ENCODE measurements around the gene AGAP9.
A peak's percentile ranks its signal among the peaks of the same experiment; 100 is the strongest.
"Not testable (repeated sequence)": the region's sequence is repeated elsewhere in the genome, so short reads cannot be mapped to it uniquely, and the experiment has no call there.

The AGAP9 gene

DNA sequence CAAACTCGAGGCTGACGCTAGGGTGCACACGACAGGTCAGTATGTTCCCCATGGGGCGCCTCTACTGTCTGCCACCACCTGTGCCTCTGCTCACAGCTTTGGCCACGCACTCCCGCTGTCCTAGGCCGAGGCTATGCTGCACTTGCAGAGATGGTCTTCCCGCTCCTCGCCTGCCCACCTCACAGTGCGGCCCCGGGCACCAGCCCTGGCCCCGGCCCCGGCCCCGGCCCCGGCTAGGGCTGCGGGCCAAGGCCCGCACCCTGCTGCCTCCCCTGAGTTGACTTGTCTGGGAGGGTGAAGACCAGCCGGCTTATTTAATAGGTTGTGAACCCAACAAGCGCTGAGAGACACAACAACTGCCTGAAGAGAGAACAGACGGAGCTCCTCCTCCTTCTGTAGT, at the start of gene AGAP9:
AGAP9 (minus strand) TSS at position 164 of the 400 bp plus-strand sequence; CDS start at position 52, 112 bp downstream.
- DNase-seq: not testable (repeated sequence)

DNA sequence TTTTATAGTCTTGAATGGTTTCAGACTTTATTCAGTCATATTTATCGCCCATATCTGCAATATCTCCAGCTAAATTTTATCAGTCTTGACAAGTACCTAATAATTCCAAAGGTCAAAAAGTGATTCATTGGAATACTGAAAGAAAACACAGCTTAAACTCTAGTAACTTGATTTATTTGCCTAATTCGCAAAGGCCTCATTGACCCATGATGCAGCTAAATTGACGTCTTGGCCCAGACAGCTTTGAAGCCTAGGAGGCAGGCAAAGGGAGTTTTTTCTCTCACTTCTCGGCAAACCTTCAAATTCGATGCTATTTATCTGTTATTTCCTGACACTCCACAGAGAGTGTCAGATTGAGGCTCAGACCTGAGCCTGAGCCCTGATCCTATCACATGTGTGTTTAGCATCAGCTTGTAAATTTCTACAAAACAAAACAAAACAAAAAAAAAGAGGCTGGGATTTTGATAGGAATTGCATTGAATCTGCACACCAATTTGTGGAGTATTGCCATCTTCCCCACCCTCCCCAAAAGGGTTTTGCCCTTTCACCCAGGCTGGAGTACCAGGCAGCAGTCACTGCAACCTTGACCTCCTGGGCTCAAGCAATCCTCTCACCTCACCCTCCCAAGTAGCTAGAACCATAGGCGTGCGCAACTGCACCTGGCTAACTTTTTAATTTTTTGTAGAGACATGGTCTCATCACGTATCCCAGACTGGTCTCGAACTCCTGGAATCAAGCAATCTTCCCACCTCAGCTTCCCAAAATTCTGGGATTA, 47.9 kb upstream of the AGAP9 start:
- not testable (repeated sequence) for DNase-seq

DNA sequence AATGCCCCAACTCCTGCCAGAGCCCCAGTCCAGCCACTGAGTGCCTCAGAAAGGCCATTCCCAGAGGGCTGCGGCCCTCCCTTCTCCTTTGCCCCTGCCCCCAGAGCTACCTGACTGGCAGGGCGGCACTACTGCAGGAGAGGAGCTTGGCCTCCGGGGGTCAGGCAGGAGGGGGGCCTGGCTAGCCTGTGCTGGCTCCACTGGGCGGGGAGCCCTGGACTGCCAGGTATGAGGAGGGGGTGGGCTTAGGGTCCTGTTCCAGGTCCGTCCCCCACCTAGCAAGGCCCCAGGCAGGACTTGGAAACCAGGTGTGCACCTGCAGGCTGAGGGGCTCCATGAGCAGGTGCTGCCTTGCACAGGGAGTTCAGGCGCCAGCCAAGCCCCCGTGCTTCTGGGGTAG, 43.3 kb upstream of the AGAP9 start:
- DNase-seq: not testable (repeated sequence)

DNA sequence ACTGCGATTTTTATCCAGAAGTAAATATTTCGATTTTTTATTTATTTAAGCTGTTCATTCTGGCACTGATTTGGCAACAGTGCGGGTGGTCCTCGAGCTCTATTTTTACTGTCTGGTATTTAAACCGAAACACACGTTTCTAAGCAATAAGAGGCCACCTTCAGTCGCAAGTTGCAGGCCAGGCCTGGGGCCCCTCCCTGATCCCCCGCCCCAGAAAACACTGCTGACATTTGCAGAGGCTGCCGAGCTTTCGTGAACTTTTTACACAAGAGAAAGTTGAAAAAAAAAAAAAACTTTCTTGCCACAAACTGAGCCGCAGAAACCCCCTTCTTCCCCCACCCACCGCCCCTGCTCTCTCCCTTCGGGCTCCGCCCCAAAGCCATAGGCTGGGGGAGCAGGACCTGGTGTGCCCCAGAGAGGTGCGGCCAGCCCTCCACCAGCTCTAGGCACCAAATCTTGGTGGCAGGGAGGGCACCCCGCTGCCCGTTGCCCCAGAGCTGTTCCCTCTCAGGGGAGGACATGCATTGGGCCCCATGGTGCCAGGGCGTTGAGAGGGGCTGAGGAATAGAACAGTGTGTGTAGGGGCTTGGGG, 42.8 kb upstream of the AGAP9 start:
- not testable (repeated sequence) for DNase-seq

DNA sequence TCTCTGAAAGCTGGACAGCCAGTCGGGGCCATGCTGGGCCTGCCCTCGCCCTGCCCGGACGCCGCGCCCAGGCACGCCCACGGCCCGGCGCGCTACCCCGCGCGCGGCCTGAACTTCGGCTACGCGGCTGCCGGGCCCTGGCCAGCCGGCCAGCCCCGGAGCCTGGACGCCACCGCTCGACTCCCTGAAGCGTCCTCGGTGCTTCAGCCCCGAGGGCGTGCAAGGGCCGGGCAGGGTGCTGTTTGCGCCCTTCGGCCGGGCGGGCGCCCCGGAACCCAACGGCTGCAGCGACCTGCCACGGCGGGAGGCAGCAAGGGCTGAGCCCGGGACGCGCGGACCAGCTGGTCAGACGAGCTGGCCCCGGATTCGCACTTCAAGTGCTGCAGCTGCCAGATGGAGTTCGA, 42.1 kb upstream of the AGAP9 start:
- not testable (repeated sequence) for DNase-seq

DNA sequence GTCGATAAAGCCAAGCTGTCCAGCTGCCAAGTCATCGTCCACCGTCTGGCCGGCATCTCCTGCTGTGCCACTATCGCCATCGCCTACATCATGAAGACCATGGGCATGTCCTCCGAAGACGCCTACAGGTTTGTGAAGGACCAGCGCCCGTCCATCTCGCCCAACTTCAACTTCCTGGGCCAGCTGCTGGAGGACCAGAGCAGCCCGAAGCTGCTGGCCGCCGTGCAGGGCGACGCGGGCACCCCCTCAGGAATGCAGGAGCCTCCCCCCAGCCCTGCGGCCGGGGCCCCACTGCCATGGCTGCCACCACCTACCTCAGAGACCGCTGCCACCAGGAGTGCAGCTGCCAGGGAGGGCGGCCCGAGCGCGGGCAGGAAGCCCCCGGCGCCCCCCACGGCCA, 41.5 kb upstream of the AGAP9 start:
- not testable (repeated sequence) for DNase-seq

DNA sequence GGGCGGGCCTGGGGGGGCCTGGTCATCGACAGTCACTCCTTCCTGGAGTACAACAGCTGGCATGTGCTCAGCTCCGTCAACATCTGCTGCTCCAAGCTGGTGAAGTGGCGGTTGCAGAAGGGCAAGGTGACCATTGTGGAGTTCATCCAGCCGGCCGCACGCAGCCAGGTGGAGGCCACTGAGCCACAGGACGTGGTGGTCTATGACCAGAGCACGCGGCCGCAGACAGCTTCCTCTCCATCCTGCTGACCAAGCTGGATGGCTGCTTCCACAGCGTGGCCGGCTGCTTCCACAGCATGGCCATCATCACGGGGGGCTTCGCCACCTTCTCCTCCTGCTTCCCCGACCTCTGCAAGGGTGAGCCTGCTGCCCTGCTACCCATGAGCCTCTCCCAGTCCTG, 40.9 kb upstream of the AGAP9 start:
- not testable (repeated sequence) for DNase-seq

DNA sequence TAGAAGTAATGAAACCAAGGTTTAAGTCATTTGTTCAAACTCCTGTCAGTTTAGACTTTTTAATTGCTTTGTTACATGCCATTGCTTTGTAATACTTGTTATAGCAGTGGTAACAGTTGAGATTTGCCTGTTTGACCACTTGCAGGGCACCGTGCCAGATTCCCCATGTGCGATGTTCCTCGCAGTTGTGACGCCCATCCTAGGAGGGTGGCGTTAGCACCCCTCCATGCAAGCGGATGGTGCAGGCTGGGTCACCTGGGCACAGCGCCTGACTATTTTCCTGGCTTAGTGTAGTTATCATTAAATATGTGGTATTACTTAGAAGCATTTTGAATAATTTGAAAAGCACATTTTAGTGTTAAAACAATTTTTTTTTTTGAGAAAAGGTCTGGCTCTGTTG, 37.0 kb upstream of the AGAP9 start:
- DNase-seq: not testable (repeated sequence)

DNA sequence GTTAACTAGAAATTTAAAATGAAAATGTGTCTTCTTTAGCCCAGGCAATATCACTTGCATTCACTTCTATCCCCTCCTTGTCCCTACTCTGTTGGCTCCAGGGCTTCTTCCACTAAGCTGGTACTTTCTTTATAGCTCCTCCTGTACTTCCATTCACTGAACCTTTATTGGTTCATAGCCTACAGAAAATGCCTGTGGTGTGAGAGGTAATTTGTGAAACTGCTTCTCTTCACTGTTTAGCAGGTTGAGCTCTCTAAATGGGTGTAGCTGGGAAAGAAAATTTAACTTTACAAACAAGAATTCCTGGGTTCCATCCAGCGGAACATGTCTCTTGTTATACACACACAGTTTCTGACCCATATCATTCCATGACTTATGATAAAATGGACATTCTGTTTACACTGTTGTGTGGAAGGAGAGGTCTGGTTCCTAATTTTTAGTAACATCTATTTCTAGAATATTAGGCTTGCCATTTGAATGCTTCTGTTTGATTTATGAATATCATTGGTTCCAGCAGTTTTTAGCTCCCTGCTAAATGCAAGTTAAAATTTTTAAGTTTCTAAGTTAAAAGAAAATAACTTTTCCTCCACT, 36.4 kb upstream of the AGAP9 start:
- not testable (repeated sequence) for DNase-seq

DNA sequence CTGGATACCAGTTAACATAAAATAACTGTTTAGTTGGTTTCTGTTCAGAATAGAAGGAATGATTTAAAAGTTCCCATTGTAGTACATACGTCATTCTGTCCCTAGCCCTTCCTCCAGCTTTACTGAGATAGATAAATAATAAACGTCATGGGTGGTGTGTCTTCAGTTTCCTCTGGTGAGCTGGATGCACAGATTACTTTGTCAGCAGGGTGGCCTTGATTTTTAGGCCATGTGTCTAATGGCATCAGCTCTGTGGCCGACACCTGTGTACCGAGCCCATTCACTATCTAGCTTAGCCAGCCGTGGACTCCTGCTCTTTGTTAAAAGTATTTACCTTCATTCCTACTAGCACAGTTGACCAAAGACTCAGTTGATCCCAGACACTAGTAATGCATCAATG, 34.7 kb upstream of the AGAP9 start:
- not testable (repeated sequence) for DNase-seq

DNA sequence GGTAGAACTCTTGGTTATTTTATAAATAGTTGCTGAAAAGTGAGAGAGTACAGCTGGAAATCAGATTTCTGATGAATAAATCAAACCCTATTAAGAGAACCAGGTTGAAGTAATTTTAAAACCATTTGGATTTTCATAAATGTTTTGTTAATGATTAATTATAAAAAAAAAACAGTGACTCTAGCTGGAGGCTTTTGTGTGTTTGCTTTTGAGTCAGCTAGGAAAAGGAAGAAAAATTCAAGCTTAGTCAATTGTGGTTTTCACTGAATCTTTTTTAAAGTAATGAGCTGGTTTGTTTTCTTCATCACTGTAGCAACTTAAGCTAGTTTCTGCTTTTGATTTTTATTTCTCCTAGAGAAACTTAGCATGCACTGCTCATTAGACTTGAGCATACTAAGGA, 34.2 kb upstream of the AGAP9 start:
- DNase-seq: not testable (repeated sequence)

DNA sequence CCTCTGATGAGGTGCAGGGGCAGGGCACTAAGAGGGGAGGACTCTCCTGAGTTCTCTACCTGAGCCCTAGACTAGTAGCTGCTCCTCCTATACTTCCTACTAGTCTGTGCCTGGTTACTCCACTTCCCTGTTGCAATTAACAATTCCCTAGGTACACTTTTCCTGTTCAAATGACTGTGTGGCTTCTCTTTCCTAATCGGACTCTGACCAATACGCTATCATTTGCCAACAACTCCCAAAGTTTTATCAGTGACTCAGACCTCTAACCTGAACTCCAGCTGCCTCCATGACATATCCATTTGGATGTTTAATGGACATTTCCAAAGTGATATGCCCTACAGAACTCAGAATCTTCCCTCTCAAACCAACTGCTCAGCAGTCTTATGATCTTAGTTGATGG, 31.9 kb upstream of the AGAP9 start:
- not testable (repeated sequence) for DNase-seq

DNA sequence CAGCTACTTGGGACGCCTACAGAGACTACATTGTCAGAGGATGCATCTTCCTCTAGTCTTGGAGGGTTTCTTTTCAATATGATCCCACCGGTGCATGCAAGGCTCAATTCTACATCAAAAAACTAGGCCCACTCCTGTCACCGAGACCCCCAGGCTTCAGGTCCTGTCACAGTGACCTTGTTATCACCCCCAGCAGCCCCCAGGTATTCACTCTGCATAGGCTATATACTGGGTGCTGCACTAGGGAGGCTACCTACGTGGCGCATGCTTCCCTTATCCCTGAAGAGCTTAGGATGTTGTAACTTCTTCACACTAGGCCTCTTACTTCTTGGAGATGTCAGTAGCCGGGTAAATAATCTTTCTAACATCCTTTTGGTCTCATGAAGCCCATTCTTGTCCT, 31.1 kb upstream of the AGAP9 start:
- not testable (repeated sequence) for DNase-seq

DNA sequence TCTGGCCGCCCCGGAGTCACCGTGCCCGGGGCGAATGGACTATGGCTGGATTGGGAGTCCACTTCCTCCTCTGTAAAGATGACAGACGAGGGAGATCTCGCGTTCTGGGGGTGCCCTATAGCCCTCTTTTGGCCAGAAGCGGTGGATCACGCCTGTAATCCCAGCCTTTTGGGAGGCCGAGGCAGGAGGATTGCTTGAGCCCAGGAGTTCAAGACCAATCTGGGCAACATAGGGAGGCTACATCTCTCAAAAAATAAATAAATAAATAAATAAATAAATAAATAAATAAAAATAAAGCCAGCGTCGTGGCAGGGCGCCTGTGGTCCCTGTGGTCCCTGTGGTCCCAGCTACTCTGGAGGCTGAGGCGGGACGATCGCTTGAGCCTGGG, 30.4 kb upstream of the AGAP9 start:
- DNase-seq: not testable (repeated sequence)

DNA sequence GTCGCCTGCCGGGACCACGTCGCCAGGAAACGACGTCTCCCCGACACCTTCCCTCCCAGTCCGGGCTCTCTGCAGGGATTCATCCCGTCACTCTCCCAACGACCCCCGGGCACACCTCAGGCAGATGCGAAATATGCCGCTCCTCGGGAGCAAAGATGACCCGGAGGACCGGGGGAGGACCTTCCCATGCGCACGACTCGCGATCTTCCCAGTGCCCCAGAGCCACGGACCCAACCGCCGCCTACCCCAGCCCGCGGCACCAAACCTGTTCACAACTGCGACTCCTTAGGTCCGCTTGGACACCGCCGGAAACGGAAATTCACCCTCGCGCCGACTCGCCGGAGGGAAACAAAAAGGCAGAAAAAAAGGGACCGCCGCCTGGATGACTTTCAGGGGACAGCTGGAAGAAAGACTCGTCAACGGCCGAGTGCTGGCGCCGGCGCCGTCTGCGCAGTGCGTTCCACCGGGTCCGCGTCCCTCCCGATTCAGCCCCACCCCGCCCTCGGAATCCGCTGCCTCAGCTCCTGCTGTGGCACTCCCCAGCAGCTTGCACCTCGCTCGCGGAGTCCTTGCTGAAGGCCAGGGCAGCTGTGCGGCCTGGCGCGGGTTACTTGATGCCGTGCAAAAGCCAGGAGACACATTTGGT, 29.9 kb upstream of the AGAP9 start:
- DNase-seq: peak; percentile 63 to 70

DNA sequence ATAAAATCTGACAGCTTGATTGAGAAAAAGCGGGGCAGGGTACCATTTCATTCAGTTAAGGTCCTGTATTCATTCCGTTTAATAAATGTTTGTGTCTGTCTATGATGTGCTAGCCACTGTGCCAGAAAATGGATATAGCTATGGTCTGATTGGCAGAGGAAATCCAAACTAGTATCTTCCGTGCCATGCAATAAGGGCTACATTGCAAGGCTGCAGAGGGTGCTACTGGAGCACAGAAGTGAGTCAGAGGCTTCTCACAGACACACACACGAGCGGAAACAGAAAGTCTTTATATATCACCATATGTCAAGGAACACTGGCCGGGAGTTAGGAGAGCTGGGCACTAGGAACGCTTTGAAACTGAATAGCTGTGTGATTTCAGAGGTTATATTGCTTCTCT, 29.3 kb upstream of the AGAP9 start:
- peak; percentile 20 to 32 for DNase-seq

DNA sequence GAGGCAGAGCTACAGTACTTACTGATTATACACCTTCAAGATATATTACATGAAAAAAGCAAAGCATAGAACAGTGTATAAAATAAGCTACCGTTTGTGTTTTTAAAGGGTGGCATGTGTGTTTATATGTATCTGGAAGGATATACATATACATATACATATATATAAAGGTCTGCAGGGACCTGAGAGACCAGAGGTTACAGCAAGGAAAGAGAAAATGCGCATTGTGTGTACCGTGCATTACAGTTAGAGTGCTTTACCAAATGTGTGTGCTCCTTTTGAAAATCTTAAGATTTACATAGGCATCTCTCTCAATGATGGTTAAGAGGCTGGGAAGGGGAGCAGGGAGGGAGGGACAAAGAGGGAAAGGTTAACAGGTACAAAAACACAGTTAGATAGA, 23.8 kb upstream of the AGAP9 start:
- DNase-seq: not testable (repeated sequence)

DNA sequence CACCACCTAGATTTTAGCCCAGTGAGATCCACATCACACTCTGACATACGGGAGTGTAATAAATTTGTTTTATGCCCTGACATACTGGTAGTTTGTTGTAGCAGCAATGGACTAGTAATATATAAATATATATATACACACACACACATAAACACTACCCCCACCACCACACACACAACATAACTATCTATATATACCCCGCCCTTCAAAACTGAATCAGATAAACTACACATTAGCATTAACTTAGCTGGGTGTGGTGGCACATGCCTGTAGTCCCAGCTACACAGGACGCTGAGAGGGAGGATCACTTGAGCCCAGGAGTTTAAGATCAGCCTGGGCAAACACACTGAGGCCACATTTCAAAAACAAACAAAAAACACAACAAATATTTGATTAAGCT, 13.0 kb upstream of the AGAP9 start:
- not testable (repeated sequence) for DNase-seq

DNA sequence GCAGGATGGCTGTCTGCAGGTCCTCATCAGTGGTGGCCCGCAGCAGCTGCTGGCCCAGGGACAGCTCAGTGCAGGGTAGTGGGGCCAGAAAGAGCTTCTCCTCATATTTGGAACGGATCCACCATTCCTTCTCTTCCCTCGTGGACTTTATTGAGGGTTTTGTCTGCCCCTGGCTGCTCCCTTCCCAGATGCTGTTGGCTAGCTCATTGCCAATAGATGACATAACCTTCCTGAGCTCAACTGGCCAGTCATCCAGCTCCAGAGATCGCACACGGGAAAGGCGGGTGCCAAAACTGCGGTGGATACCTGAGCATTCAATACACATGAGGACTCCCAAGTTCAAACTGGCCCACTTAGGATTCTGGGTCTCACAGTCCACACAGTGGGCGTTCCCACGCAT, 21.1 kb downstream of the AGAP9 start:
- not testable (repeated sequence) for DNase-seq

DNA sequence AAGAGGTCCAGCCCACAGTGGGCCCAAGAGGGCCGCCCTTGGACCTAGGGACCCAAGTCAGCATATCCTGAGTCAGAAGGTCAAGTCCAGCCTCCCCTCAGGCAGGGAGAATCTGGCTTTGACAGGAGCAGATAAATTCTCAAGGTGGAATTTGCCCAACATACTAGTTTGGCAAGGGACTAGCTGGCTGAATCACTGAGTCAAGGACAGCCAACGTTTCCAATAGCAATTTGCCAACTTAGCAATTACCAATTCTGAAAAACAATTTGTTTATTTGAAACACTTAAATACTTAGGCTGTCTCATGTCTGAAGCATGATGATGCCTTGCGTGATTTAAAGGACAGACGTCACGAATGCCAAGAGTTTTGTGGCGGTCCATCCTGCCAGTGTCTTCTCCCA, 29.2 kb downstream of the AGAP9 start:
- DNase-seq: not testable (repeated sequence)

DNA sequence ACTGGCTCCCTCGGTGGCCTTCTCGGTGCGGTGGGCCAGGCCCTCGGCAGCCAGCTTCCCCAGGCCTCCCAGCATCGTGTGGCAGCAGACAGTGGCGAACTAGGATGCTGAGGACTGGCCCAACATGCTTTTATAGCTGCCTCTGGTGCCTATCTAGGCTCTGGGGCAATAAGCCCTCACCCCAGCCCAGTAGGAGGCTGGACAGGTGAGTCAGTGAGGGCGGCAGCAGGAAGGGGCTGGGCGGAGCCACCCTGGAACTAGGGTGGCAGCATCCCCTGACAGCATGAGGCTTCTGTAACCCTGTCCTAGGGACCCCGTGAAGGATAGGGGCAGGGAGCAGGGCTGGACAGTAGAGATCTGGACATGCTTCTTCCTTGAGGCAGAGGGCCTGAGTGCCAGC, 31.8 kb downstream of the AGAP9 start, which contains the start of gene FAM25G:
FAM25G (minus strand) TSS at position 101 of the 400 bp plus-strand sequence; CDS start at position 75, 26 bp downstream.
- DNase-seq: not testable (repeated sequence)

DNA sequence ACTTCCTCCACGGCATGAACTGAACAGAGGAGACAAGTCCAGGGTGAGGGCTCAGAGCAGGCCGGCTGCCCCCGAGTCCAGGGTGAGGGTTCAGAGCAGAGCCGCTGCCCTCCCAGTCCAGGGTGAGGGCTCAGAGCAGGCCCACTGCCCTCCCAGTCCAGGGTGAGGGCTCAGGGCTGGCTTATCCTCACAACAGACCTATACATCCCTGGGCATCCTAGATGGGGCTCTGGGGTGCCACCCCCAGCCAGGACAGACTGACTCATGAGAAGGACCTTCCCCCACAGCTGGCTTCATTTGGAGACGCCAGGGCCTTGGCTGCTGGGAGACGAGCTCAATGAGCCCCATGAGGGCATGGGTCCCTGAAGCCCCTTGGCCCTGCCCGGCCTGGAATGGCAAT, 33.8 kb downstream of the AGAP9 start:
- not testable (repeated sequence) for DNase-seq

DNA sequence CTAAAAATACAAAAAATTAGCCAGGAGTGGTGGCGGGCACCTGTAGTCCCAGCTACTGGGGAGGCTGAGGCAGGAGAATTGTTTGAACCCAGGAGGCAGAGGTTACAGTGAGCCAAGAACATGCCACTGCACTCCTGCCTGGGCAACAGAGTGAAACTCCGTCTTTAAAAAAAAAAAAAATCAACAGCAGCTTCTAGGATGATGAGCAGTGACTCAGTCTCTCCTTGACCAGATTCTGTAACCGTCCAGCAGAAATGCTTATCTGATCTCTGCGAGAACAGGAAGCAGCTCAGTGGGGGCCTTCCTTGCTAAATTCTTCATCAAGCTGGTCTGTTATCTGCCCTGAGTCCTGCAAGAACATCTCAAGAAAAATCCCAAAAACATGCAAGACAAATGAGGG, 37.5 kb downstream of the AGAP9 start:
- DNase-seq: not testable (repeated sequence)

Data from activated CD4-positive, alpha-beta T cell treated with anti-CD3 and anti-CD28 coated beads for 4 hours (primary cell).